Activated CD4-positive, alpha-beta T cell treated with anti-CD3 and anti-CD28 coated beads for 36 hours (primary cell): ENCODE measurements around the gene RIN3. TPM values are rescaled to one million over a fixed set of nuclear protein-coding genes. Genes with fewer than 3 reads are reported as not detected.

Experiments
- ATAC-seq: fragments of 200-7000 bp; cut with Tn5 transposase; one replicate; pipeline ENCODE4 v1.10.0; 2021; ENCODE audit warnings: mild to moderate bottlenecking, moderate library complexity
- CTCF ChIA-PET: fragments of 350-600 bp; sonication (Branson Sonifier 250); formaldehyde crosslinking; loops from one replicate; lab custom pipeline; 2021; ENCODE audit warnings: antibody characterized with exemption; lab: Charles Lee
- POLR2A ChIA-PET: fragments of 350-600 bp; sonication (Branson Sonifier 250); formaldehyde crosslinking; loops from one replicate; lab custom pipeline; 2021; ENCODE audit warnings: antibody characterized with exemption, inconsistent platforms; lab: Charles Lee
- DNase-seq: peaks from one replicate; pipeline ENCODE4 v3.0.0-alpha.2; 2020
- H3K27ac Mint-ChIP-seq: one replicate; pipeline ENCODE4 v1.8.0; 2021; ENCODE audit warnings: mixed read lengths
- H3K27me3 Mint-ChIP-seq: one replicate; pipeline ENCODE4 v1.8.0; 2021; ENCODE audit warnings: mixed read lengths
- H3K36me3 Mint-ChIP-seq: one replicate; pipeline ENCODE4 v1.8.0; 2021; ENCODE audit warnings: low read depth, mixed read lengths
- H3K4me1 Mint-ChIP-seq: one replicate; pipeline ENCODE4 v1.8.0; 2021; ENCODE audit warnings: mixed read lengths
- H3K4me3 Mint-ChIP-seq: one replicate; pipeline ENCODE4 v1.8.0; 2021; ENCODE audit warnings: mild to moderate bottlenecking, moderate library complexity, mixed read lengths
- H3K9me3 Mint-ChIP-seq: one replicate; pipeline ENCODE4 v1.8.0; 2021; ENCODE audit warnings: low read depth, mixed read lengths
- intact Hi-C, 2 experiments: fragments of 100-400 bp; cut with DNase I in 1 of 2; cut with micrococcal nuclease in 1 of 2; formaldehyde crosslinking; loops; one replicate each; pipeline versions ENCODE4 v1.14.2 to v1.15.1; 2022 to 2024; cut with DNase I, micrococcal nuclease
- total RNA-seq, 2 experiments: library from RNA; stranded (reverse); gene quantifications; one replicate each; pipeline ENCODE4 v1.2.3, GENCODE V29; 2021

Gene RIN3
- total RNA-seq, 2 experiments from 2014 or later: 23.1 to 26.4 TPM

DNA sequence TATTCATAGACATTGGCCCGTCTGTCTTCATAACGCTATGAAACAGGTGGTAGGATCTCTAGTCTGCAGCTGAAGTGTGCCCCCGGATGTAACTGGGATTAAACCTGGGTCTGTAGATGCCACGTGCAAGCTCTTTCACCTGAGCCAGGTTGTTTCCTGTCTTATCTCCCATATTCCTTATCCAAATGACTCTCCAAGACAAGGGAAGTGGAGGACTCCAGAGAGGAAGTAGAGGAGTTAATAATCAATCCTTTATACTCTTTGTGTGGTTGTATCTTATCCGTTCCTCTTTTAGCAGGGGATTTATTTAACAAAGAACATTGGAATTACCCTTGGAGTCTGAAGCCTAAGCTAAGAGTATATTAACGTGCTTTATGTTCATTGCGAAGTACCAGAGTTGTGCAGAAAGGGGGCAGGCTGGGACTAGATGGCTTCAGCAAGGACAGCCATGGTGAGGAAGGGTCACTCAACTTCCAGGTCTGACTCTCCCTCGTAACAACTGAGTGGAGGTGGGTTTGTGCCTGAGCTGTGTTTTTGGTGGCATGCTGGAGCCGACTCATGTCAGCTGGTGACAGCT is 82.8 kb downstream of the RIN3 start:
- H3K27me3 Mint-ChIP-seq: no peaks in the 10 kb centered on the region
- peaks cover 11% of the 10 kb centered on the region for H3K4me1 Mint-ChIP-seq
- H3K4me3 Mint-ChIP-seq: no peak overlapping the region
- intact Hi-C loops: no loop called here
- no peak for DNase-seq
- ChIA-PET CTCF (interaction anchor here (0.7 to 1.2 kb wide), 2 partner anchors 87 to 130 kb away, joined by 4 read pairs; no protein-coding TSS in a partner anchor), POLR2A (no interaction called here)
- H3K27ac Mint-ChIP-seq: no peak overlapping the region
- peaks cover under 1% of the 10 kb centered on the region for H3K36me3 Mint-ChIP-seq
- peaks cover 3% of the 10 kb centered on the region for H3K9me3 Mint-ChIP-seq
- ATAC-seq: no peak

DNA sequence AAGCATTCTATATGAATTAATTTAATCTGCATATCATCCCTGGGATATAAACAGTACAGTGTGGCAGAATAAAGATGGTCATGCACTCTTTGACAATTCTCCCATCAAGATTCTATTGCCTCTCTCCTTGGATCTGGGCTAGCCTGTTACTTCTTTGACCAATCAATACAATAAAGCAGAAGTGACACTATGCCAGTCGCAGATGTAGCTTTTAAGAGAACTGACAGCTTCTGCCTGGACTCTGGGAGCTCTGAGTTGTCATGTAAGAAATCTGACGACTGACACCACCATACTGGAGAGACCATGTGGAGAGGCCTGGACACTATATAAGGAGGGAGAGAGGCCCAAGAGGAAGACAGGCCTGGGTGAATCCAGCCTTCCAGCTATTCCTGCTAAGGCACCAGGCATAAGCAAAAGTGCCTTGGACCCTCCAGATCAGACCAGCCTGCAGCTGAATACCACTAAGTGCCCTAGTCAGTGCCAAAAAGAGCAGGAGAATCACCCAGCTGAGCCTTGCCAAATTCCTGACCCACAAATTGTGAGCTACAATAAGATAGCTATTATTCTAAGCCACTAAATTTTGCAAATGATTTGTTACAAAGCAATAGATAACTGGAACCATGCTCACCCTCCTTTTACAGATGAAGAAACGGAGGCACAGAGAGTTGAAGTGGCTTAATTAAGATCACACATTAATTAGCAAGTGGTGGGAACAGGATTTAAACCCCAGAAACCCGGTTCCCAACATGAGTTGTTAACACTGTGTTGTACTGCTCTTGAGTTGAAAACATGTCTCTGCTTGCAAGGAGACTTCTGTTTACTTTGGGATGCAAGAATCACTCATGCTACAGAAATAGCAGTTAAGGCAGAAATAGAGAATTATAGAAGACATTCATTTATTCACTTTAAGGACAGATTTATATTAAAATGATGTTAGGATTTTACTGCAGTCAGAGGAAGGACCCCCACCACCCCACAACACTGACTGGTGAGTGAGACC is 84.6 kb downstream of the RIN3 start:
- DNase-seq: no peak
- H3K4me1 Mint-ChIP-seq: peaks cover 14% of the 10 kb centered on the region
- H3K27me3 Mint-ChIP-seq: no peaks in the 10 kb centered on the region
- no peak overlapping the region for H3K4me3 Mint-ChIP-seq
- POLR2A ChIA-PET: no interaction called here
- no peak overlapping the region for H3K27ac Mint-ChIP-seq
- no peak for ATAC-seq
- intact Hi-C loops: no loop called here
- CTCF ChIA-PET: interaction anchor here (1.1 kb wide), 1 partner anchor 85 kb away, joined by 3 read pairs; no protein-coding TSS in a partner anchor
- H3K9me3 Mint-ChIP-seq: no peaks in the 10 kb centered on the region
- no peaks in the 10 kb centered on the region for H3K36me3 Mint-ChIP-seq

DNA sequence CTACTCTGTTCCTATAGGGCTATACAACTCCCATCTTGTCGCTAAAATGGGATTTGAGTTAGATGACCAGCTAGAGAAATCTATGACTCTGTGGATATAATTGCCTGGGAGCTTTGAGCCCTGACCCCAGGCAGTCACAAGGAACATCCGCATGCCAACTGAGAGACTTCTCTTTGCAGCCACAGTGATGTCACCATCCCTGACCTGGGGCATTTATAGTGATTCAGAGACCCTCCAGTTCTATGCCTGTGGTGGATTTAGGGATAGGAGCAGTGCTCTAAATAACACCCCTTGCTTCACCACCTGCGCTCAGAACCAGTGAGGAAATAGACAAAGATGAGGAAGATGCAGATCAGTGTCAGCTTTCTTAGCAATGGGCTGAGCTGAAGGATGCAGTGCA is 86.2 kb downstream of the RIN3 start:
- Mint-ChIP-seq H3K4me3 (no peak overlapping the region), H3K9me3 (no peaks in the 10 kb centered on the region), H3K27ac (no peak overlapping the region)

DNA sequence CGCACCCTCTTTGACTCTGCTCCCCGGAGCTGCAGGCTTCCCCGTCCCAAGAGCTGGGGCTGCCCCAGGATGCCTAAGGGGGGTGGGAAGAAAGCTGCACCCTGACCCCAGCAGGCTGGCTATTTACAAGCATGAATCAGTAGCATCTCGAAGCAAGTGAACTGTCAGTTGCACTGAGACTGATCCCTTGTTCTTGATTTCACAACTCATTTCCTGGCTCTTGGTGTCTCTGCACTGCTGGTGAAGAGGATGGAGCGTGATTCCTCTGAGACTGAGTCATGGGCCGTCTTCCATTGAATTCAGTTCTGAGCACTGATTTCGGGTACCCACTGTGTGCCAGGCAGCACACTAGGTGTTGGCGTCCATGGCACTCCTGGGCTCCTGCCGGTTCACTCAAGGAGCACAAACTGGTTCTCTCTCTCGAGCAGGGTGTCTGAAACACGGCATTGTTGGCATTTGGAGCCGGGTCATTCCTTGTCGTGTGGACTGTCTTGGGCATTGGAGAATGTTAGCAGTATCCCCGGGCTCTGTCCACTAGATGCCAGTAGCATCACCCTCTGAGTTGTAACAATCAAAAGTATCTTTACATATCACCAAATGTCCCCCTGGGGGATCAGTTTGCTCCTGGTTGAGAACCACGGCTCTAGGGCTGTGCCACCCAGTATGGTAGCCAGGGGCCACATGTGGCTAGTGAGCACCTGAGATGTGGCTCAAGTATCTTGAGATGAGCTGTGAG is 86.9 kb downstream of the RIN3 start:
- intact Hi-C loops: loop anchor here in 1 of 2 experiments (10.0 kb wide), 1 partner anchor 246 kb away; no protein-coding TSS in a partner anchor
- DNase-seq: no peak
- H3K9me3 Mint-ChIP-seq: no peaks in the 10 kb centered on the region

More for the DNA sequence above, 86.2 kb downstream of the RIN3 start:
- DNase-seq (no peak), ATAC-seq (no peak)
- no peaks in the 10 kb centered on the region for H3K27me3 Mint-ChIP-seq
- intact Hi-C loops: loop anchor here in 1 of 2 experiments (10.0 kb wide), 1 partner anchor 245 kb away; no protein-coding TSS in a partner anchor
- ChIA-PET POLR2A (interaction anchor here (0.6 kb wide), 1 partner anchor 73 kb away, joined by 8 read pairs; no protein-coding TSS in a partner anchor), CTCF (no interaction called here)
- peaks cover 21% of the 10 kb centered on the region for H3K4me1 Mint-ChIP-seq
- no peaks in the 10 kb centered on the region for H3K36me3 Mint-ChIP-seq

DNA sequence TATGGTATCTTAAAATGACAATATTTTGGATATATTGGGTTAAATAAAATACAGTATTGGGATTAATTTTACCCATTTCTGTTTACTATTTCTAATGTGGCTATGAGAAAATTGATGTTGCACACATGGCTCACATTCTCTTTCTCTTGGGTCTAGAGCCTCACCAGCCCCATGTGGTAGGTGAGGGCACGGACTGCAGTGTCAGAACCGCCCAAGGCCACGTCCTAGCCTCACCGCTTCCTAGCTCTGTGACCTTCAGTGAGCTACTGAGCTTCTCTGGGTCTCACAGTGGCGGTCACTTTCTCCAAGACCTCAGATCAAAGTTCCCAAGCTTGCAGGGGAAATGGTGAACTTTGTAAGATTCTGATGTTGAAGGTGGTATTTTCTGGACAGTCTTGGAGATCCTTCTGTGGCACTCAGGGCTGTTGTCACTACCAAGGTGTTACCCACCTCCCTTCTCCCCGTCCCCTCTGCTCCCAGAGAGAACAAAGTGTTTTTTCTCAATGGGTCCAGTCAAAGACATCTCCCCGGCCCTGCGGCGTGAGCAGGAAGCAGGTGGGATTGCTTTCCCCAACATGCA is 87.6 kb downstream of the RIN3 start:
- CTCF ChIA-PET: interaction anchor here (1.0 kb wide), 1 partner anchor 9 kb away, joined by 3 read pairs; no protein-coding TSS in a partner anchor
- no peak overlapping the region for H3K27ac Mint-ChIP-seq
- H3K27me3 Mint-ChIP-seq: no peaks in the 10 kb centered on the region
- H3K9me3 Mint-ChIP-seq: no peaks in the 10 kb centered on the region
- no peak overlapping the region for H3K4me3 Mint-ChIP-seq
- ATAC-seq: no peak
- peaks cover 21% of the 10 kb centered on the region for H3K4me1 Mint-ChIP-seq
- POLR2A ChIA-PET: no interaction called here
- intact Hi-C loops: loop anchor here in 1 of 2 experiments (10.0 kb wide), 1 partner anchor 246 kb away; no protein-coding TSS in a partner anchor
- no peaks in the 10 kb centered on the region for H3K36me3 Mint-ChIP-seq
- DNase-seq: no peak

More for the DNA sequence above, 86.9 kb downstream of the RIN3 start:
- ATAC-seq: peak; percentile 45
- Mint-ChIP-seq H3K4me3 (no peak overlapping the region), H3K27me3 (no peaks in the 10 kb centered on the region), H3K36me3 (no peaks in the 10 kb centered on the region), H3K4me1 (peaks cover 21% of the 10 kb centered on the region), H3K27ac (no peak overlapping the region)
- ChIA-PET CTCF (interaction anchor here (1.0 kb wide), 1 partner anchor 8 kb away, joined by 3 read pairs; no protein-coding TSS in a partner anchor), POLR2A (interaction anchor here (0.6 kb wide), 1 partner anchor 73 kb away, joined by 8 read pairs; no protein-coding TSS in a partner anchor)

DNA sequence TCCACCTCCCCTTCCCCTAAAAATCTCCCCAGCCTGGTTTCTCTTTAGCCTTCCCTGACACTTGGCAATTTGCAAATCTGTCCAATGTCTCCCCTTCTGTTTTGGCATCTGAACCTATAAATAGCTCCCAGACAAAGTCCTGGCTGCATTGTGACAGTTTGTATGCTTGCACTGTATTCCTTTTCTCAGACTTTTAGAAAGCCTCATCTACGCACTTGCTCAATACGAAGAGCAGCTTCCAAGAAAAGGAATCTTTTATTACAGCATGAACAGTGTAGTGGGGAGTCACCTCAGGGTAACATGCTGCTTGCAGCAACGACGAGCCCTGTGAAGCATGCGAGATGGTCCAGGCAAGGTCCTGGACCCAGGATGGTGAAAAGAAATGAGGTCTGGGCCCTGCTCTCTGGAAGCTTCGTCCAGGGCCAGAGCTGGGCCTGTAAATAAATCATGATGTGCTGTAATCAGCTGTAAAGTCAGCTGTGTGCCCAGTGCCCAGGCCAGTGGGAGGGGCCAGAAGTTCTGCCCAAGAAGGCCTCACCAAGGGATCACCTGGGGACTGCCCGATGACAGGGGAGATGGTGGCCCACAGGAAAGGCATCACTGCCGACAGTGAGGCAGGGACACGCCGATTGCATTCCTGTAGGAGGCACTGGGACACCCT is 88.3 kb downstream of the RIN3 start:
- Mint-ChIP-seq H3K4me3 (no peak overlapping the region), H3K4me1 (peaks cover 21% of the 10 kb centered on the region), H3K27ac (no peak overlapping the region), H3K36me3 (no peaks in the 10 kb centered on the region), H3K27me3 (no peaks in the 10 kb centered on the region), H3K9me3 (peaks cover 3% of the 10 kb centered on the region)
- no peak for ATAC-seq
- intact Hi-C loops: loop anchor here in 1 of 2 experiments (10.0 kb wide), 1 partner anchor 247 kb away; no protein-coding TSS in a partner anchor
- POLR2A ChIA-PET: no interaction called here
- CTCF ChIA-PET: interaction anchor here (1.0 to 2.9 kb wide), 3 partner anchors 9 to 73 kb away, joined by 3 to 15 read pairs (median 3); no protein-coding TSS in a partner anchor
- DNase-seq: no peak

DNA sequence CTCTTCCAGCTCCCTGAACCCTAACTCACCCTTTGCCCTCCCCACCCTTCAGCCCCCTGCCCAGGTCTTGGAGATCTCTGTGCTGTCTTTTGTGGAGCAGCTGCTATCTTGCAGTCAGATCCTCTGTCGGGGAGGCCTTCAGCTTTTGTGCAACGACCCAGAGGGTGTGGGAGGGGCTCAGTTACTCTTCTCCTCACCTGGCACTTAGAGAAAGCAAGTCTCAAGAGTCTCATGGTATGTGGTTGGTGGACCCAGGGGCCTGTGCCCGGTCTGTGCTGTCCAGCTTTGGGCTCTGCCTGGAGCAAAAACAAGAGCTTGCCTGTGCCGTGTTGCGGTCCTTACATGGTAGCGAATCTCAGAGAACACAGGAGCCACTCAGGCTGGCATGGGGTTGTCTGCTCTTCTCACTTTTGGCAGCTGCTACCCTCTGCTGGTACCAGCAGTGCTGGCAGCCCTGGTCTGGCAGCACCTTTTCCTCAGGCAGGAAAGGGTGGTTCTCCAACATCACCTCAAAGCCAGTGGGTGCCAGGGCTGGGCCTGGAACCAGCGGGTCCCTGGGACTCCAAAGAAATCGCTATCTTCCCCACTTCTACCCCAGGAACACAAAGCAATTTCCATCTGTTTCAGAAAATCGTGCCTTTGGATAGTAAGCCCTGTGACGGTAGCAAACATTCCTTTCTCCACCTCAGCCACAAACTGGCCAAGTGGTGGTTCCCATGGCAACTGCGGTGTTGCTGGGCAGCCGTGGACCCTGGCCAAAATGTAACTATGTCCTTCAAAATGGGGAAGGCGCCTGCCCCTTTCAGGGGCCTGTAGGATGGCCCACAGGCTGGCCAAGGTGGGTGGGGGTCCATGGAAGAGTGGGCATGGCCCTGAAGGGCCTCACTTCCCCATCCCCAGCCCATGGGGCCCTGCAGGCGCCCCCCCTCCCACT is 90.0 kb downstream of the RIN3 start:
- peaks cover 21% of the 10 kb centered on the region for H3K4me1 Mint-ChIP-seq
- ChIA-PET POLR2A (no interaction called here), CTCF (interaction anchor here (0.6 to 2.9 kb wide), 9 partner anchors 11 to 261 kb away, joined by 3 to 15 read pairs (median 4); no protein-coding TSS in a partner anchor)
- H3K4me3 Mint-ChIP-seq: no peak overlapping the region
- no peaks in the 10 kb centered on the region for H3K27me3 Mint-ChIP-seq
- H3K9me3 Mint-ChIP-seq: peaks cover 3% of the 10 kb centered on the region
- peaks cover 3% of the 10 kb centered on the region for H3K36me3 Mint-ChIP-seq
- DNase-seq: peak; percentile 68
- intact Hi-C loops: loop anchor here in 1 of 2 experiments (10.0 kb wide), 1 partner anchor 249 kb away; no protein-coding TSS in a partner anchor
- no peak overlapping the region for H3K27ac Mint-ChIP-seq
- ATAC-seq: peak; percentile 92

DNA sequence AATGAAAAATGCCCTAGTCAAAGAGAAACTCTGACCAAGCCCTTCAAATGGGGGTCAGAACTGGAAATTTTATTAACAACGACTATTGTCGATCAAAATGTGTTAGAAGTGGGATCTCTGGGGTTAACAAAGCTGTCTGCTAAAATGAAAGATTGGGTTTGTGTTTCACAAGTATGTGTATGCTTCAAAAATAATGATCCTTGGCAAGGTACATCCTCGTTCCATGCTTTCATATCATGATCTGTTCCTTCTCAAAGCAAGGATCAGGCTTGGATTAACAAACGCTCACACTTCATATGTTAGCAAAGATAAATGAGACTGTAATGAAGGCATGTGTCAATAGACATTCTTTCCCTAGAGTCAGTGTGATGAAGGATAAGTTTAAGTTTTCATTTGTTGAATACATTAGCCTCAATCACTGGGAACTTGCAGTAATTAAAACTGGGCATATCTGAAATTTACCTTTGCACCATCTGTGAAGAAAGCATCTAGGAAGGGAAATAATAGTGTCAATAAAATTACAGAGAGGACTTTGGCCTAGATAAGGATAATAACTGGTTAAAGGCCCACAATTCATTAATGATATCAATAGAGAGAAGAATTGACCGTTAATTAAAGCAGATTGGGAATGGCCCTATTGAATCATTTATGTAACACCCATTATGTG is 91.8 kb downstream of the RIN3 start:
- Mint-ChIP-seq H3K4me3 (no peak overlapping the region), H3K27me3 (no peaks in the 10 kb centered on the region), H3K36me3 (peaks cover 3% of the 10 kb centered on the region), H3K9me3 (peaks cover 3% of the 10 kb centered on the region), H3K27ac (no peak overlapping the region), H3K4me1 (peaks cover 26% of the 10 kb centered on the region)
- no peak for ATAC-seq
- intact Hi-C loops: loop anchor here in 1 of 2 experiments (10.0 kb wide), 1 partner anchor 251 kb away; no protein-coding TSS in a partner anchor
- no peak for DNase-seq
- CTCF ChIA-PET: interaction anchor here (0.7 kb wide), 1 partner anchor 56 kb away, joined by 4 read pairs; no protein-coding TSS in a partner anchor
- POLR2A ChIA-PET: interaction anchor here (0.6 kb wide), 1 partner anchor 40 kb away, joined by 3 read pairs; no protein-coding TSS in a partner anchor

DNA sequence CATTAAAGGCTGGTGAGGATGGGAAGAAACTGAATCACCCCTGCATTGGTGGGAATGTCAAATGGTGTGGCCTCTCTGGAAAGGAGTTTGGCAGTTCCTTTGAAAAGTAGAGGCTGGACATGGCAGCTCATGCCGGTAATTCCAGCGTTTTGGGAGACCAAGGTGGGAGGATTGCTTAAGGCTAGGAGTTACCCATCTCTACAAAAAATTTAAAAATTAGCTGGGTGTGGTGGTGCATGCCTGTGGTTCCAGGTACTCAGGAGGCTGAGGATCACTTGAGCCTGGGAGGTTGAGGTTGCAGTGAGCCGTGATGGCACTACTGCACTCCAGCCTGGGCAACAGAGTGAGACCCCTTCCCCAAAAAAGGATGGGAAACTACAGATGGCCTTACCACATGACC is 93.7 kb downstream of the RIN3 start:
- H3K27ac Mint-ChIP-seq: no peak overlapping the region
- peaks cover 3% of the 10 kb centered on the region for H3K9me3 Mint-ChIP-seq
- no peaks in the 10 kb centered on the region for H3K27me3 Mint-ChIP-seq
- DNase-seq (no peak), ATAC-seq (no peak)
- intact Hi-C loops: loop anchor here in 1 of 2 experiments (10.0 kb wide), 1 partner anchor 252 kb away; no protein-coding TSS in a partner anchor
- peaks cover 23% of the 10 kb centered on the region for H3K4me1 Mint-ChIP-seq
- no peak overlapping the region for H3K4me3 Mint-ChIP-seq
- POLR2A ChIA-PET: no interaction called here
- H3K36me3 Mint-ChIP-seq: peaks cover 8% of the 10 kb centered on the region
- CTCF ChIA-PET: interaction anchor here (0.6 kb wide), 1 partner anchor 440 kb away, joined by 3 read pairs; no protein-coding TSS in a partner anchor
